HCT116 (cell line): Measurements from ENCODE around the gene C11orf58. TPM values are rescaled to one million over a fixed set of nuclear protein-coding genes. Genes with fewer than 3 reads are reported as not detected.

Experiments used
- ATAC-seq: fragments of 200-7000 bp; cut with Tn5 transposase; 2 replicates; pipeline ENCODE4 v1.9.1; 2020; ENCODE audit warnings: mild to moderate bottlenecking, moderate library complexity
- BruUV-seq: library from RNA; stranded (reverse); fragments of 400-500 nt; replicated peaks from 2 replicates; lab custom pipeline; 2021; lab: Mats Ljungman, UMichigan
- CTCF ChIA-PET: fragments of 300-600 bp; sonication (Branson Sonifier 250); formaldehyde crosslinking; loops from one replicate; lab custom pipeline; 2021; ENCODE audit warnings: antibody characterized with exemption; lab: Charles Lee
- POLR2A ChIA-PET: fragments of 300-600, 350-600 bp; sonication (Branson Sonifier 250); formaldehyde crosslinking; loops from one replicate; lab custom pipeline; 2021; ENCODE audit warnings: antibody characterized with exemption; lab: Charles Lee
- RAD21 ChIA-PET, 2 experiments: fragments of 300-600 bp; sonication (Branson Sonifier 250); formaldehyde crosslinking; loops; one replicate each; lab custom pipeline; 2023; ENCODE audit warnings: low total read pairs in 2 of 2; ENCODE audit not compliant: uncharacterized antibody in 2 of 2, unreplicated experiment in 2 of 2, low non-redundant PET in 1 of 2; lab: Charles Lee
- DNase-seq: peaks from one replicate; pipeline ENCODE4 v3.0.0-alpha.2; 2010; ENCODE audit warnings: low read depth, low spot score
- H2AFZ ChIP-seq: fragments of 200-600 bp; shearing (Covaris generic), sonication (generic); 2 replicates; pipeline ENCODE4 v1.6.1; 2017; ENCODE audit warnings: low read depth, mixed run types, mixed read lengths, antibody characterized with exemption, low read length; ENCODE audit not compliant: poor library complexity, severe bottlenecking
- H3K27ac ChIP-seq: 2 replicates; pipeline ENCODE4 v1.5.1; 2012; ENCODE audit warnings: low read depth, low read length
- H3K27me3 ChIP-seq: fragments of 200-600 bp; sonication (generic); 2 replicates; pipeline ENCODE4 v1.6.1; 2016; ENCODE audit warnings: mixed run types, low read length, mixed read lengths; ENCODE audit not compliant: insufficient read depth
- H3K36me3 ChIP-seq, 2 experiments: fragments of 200-500 bp in 1 of 2; fragments of 200-600 bp in 1 of 2; sonication (Bioruptor generic) in 1 of 2; sonication (generic) in 1 of 2; 2 replicates each; pipeline versions ENCODE4 v1.5.1 to v1.6.1; 2014 to 2016; ENCODE audit warnings: low read length in 2 of 2, inconsistent platforms in 1 of 2, mixed read lengths in 1 of 2, mixed run types in 1 of 2; ENCODE audit not compliant: insufficient read depth in 2 of 2, control insufficient read depth in 1 of 2
- H3K4me1 ChIP-seq, 2 experiments: fragments of 200-600 bp in 1 of 2; sonication (generic) in 1 of 2; 2 replicates each; pipeline versions ENCODE4 v1.5.1 to v1.6.1; 2012 to 2017; ENCODE audit warnings: low read length in 2 of 2, inconsistent platforms in 1 of 2, mild to moderate bottlenecking in 1 of 2, mixed read lengths in 1 of 2, mixed run types in 1 of 2, moderate library complexity in 1 of 2; ENCODE audit not compliant: insufficient read depth in 2 of 2, control insufficient read depth in 1 of 2
- H3K4me2 ChIP-seq: fragments of 200-600 bp; sonication (generic); 2 replicates; pipeline ENCODE4 v1.6.1; 2017; ENCODE audit warnings: mixed run types, low read length, mixed read lengths
- H3K4me3 ChIP-seq, 2 experiments: fragments of 200-600 bp in 1 of 2; sonication (generic) in 1 of 2; replicated peaks in 1 of 2; 2 replicates each; pipeline ENCODE4 v1.5.1; 2011 to 2016; ENCODE audit warnings: low read length in 2 of 2, control low read depth in 1 of 2, low read depth in 1 of 2, mild to moderate bottlenecking in 1 of 2, mixed read lengths in 1 of 2, mixed run types in 1 of 2
- H3K79me2 ChIP-seq: fragments of 200-600 bp; sonication (generic); 2 replicates; pipeline ENCODE4 v1.6.1; 2017; ENCODE audit warnings: mild to moderate bottlenecking, mixed run types, low read length, moderate library complexity, mixed read lengths; ENCODE audit not compliant: insufficient read depth
- H3K9ac ChIP-seq: fragments of 200-600 bp; sonication (generic); 2 replicates; pipeline ENCODE4 v1.6.1; 2016; ENCODE audit warnings: low read length, mixed read lengths
- H3K9me2 ChIP-seq: fragments of 200-600 bp; sonication (generic), shearing (Covaris generic); 2 replicates; pipeline ENCODE4 v1.6.1; 2017; ENCODE audit warnings: mixed run types, mild to moderate bottlenecking, moderate library complexity; ENCODE audit not compliant: insufficient read depth
- H3K9me3 ChIP-seq, 2 experiments: fragments of 200-500 bp in 1 of 2; fragments of 200-600 bp in 1 of 2; sonication (Bioruptor generic) in 1 of 2; sonication (generic) in 1 of 2; 2 replicates each; pipeline ENCODE4 v1.6.1; 2014 to 2017; ENCODE audit warnings: low read length in 2 of 2, mixed read lengths in 2 of 2, inconsistent platforms in 1 of 2, low read depth in 1 of 2, mild to moderate bottlenecking in 1 of 2, mixed run types in 1 of 2, moderate library complexity in 1 of 2; ENCODE audit not compliant: control insufficient read depth in 1 of 2, insufficient read depth in 1 of 2
- H4K20me1 ChIP-seq: fragments of 200-600 bp; sonication (generic), shearing (Covaris generic); 2 replicates; pipeline ENCODE4 v1.6.1; 2017; ENCODE audit warnings: mixed run types, mild to moderate bottlenecking, moderate library complexity; ENCODE audit not compliant: insufficient read depth
- CBX3 ChIP-seq: IDR thresholded peaks from 2 replicates; pipeline ENCODE4 v1.6.1; 2012; ENCODE audit warnings: low read depth
- CEBPB ChIP-seq: IDR thresholded peaks from 2 replicates; pipeline ENCODE4 v1.6.1; 2012; ENCODE audit warnings: low read depth
- CTCF ChIP-seq, 3 experiments: fragments of 200-600 bp in 1 of 3; sonication (generic) in 1 of 3; IDR thresholded peaks in 2 of 3; conservative IDR thresholded peaks in 1 of 3; 2 replicates each; pipeline ENCODE4 v1.5.1; 2012 to 2017; ENCODE audit warnings: low read depth in 2 of 3, low read length in 2 of 3, antibody characterized with exemption in 1 of 3, borderline replicate concordance in 1 of 3, control low read depth in 1 of 3, mild to moderate bottlenecking in 1 of 3, mixed read lengths in 1 of 3, mixed run types in 1 of 3, moderate library complexity in 1 of 3; ENCODE audit not compliant: insufficient read depth in 1 of 3
- EZH2phosphoT487 ChIP-seq: fragments of 200-600 bp; IDR thresholded peaks from 2 replicates; pipeline ENCODE4 v1.6.1; 2018; ENCODE audit warnings: antibody characterized with exemption, borderline replicate concordance
- POLR2AphosphoS5 ChIP-seq: IDR thresholded peaks from 2 replicates; pipeline ENCODE4 v1.6.1; 2011; ENCODE audit warnings: mild to moderate bottlenecking, low read depth, low read length, moderate library complexity
- SIN3A ChIP-seq: IDR thresholded peaks from 2 replicates; pipeline ENCODE4 v1.6.1; 2012; ENCODE audit warnings: low read depth
- SRF ChIP-seq: IDR thresholded peaks from 2 replicates; pipeline ENCODE4 v1.6.1; 2012; ENCODE audit warnings: low read depth
- YY1 ChIP-seq: IDR thresholded peaks from 2 replicates; pipeline ENCODE4 v1.6.1; 2011; ENCODE audit warnings: low read length, low read depth, moderate library complexity, mild to moderate bottlenecking; ENCODE audit not compliant: insufficient replicate concordance; ENCODE audit errors: extremely low read depth
- ZBTB33 ChIP-seq: IDR thresholded peaks from 2 replicates; pipeline ENCODE4 v1.6.1; 2011; ENCODE audit warnings: mild to moderate bottlenecking, low read length, moderate library complexity; ENCODE audit not compliant: insufficient replicate concordance; ENCODE audit errors: extremely low read depth
- intact Hi-C: fragments of 100-400 bp; cut with micrococcal nuclease; formaldehyde crosslinking; loops from 2 replicates; pipeline ENCODE4 v1.10.0; 2022
- total RNA-seq: library from RNA; stranded (reverse); gene quantifications from one replicate; pipeline ENCODE4 v1.2.1, GENCODE V29; 2021; ENCODE audit not compliant: unreplicated experiment

The C11orf58 gene
- total RNA-seq, 1 experiment from 2014 or later, result 108 TPM

GRCh38 chr11:16795146-16795545, 56.7 kb downstream of the C11orf58 start:
- BruUV-seq, result no TSS peak
- H3K9me2 ChIP-seq, result no peaks in the 10 kb centered on the region
- POLR2A ChIA-PET, result no interaction called here
- no peaks in the 10 kb centered on the region for H3K79me2 ChIP-seq
- H3K4me2 ChIP-seq, result no peak overlapping the region
- no peaks in the 10 kb centered on the region for H3K9me3 ChIP-seq
- no peaks in the 10 kb centered on the region for H3K36me3 ChIP-seq
- peaks cover 9 to 20% of the 10 kb centered on the region in 2 experiments for H3K4me1 ChIP-seq
- DNase-seq (no peak), ATAC-seq (no peak)
- H3K9ac ChIP-seq, result no peak overlapping the region
- no peaks in the 10 kb centered on the region for H4K20me1 ChIP-seq
- intact Hi-C loops, result no loop called here
- H2AFZ ChIP-seq, result no peak overlapping the region
- H3K27ac ChIP-seq, result no peak overlapping the region
- TF ChIP-seq ZBTB33 (no peak), POLR2AphosphoS5 (no peak), CEBPB (no peak), SIN3A (no peak), YY1 (no peak), EZH2phosphoT487 (no peak), SRF (no peak), CTCF (IDR thresholded peaks at IDR 0.05 in 2 of 3, conservative IDR thresholded peaks at IDR 0.05 in 1 of 3; ENCODE audit: borderline replicate concordance in 1 of 3, insufficient read depth in 1 of 3, low read depth in 2 of 3, low read length in 2 of 3) (no peak), CBX3 (no peak)
- TF ChIP-seq, all 23 proteins: peak for 0
- ChIA-PET CTCF (interaction anchor here (0.7 to 1.4 kb wide), 2 partner anchors 10 to 25 kb away, joined by 3 to 6 read pairs; no protein-coding TSS in a partner anchor), RAD21 (no interaction called here)
- no peak overlapping the region for H3K4me3 ChIP-seq
- no peaks in the 10 kb centered on the region for H3K27me3 ChIP-seq
